ENCODE measurements around the gene ESYT3.
"Not testable (repeated sequence)": the region's sequence is repeated elsewhere in the genome, so short reads cannot be mapped to it uniquely, and the experiment has no call there.

The ESYT3 gene

DNA sequence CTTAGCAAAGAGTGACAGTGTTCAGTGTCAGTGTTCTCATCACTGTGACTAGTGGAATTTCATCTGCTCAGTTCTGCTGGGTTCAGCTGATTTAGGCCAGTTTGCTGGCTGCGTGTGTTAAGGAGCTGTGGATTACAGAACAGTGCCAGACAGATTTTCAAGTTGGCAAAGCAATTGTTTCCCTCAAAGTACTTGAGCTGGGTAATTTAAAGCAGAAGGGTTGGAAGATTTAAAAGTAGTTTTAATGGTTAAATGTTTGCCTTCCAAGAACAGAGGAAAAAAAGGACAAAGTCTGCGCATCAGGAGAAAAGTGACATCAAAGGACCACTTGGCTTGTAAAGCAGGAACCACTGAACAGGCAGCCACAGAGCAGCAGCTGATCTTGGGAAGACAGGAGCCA, 8.7 kb downstream of the ESYT3 start:
- no peak for DNase-seq

GRCh38 chr3:138443521-138444503, 9.4 kb downstream of the ESYT3 start:
- no peak for DNase-seq

- DNase-seq: no peak
Observed at GRCh38 chr3:138445236-138445635, 10.8 kb downstream of the ESYT3 start.

GRCh38 chr3:138445654-138446053, 11.2 kb downstream of the ESYT3 start:
- DNase-seq: no peak

- no peak for DNase-seq
Observed at GRCh38 chr3:138448631-138449030, 14.2 kb downstream of the ESYT3 start.

DNA sequence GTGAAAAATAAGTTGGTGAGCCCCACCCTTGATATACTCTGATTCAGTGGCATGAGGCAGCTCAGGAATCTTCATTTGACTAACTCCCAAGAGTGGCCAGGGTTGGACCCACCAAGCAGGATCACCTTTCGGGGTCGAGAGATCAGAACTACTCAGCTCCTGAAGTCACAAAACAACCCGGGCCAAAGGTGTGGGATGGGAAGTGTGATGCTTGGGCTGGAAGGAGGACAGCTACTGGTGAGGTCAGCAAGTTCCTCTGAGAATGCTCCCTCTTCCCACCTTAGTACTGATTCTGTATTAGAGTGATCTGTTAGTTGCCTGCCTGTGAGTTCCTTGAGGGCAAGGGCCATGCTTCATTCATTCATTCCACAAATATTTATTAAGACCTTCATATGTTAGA, 15.1 kb downstream of the ESYT3 start:
- DNase-seq: no peak

DNA sequence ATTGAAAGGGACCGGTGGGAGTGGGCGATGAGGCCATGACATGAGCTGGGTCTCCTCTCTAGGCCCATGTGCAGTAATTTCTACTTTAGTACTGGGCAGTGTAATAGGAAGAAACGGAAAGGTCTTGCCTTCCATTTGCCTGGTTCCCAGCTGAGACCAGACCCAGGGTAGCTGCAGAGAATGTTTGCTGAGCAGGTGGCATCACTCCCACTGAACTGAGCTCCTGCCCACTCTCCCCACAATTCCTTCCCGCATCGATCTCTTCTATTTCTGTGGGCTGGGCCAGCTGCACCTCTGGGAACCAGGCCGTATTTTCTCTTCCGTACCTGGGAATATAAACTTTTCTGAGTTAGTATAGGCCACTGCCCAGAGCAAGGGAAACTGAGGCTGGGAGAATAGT, 15.8 kb downstream of the ESYT3 start:
- DNase-seq: no peak

- no peak for DNase-seq
Observed at GRCh38 chr3:138450704-138451424, 16.4 kb downstream of the ESYT3 start.

GRCh38 chr3:138451595-138452162, 17.3 kb downstream of the ESYT3 start:
- DNase-seq: no peak

- no peak for DNase-seq
Observed at GRCh38 chr3:138452436-138452835, 18.0 kb downstream of the ESYT3 start.

DNA sequence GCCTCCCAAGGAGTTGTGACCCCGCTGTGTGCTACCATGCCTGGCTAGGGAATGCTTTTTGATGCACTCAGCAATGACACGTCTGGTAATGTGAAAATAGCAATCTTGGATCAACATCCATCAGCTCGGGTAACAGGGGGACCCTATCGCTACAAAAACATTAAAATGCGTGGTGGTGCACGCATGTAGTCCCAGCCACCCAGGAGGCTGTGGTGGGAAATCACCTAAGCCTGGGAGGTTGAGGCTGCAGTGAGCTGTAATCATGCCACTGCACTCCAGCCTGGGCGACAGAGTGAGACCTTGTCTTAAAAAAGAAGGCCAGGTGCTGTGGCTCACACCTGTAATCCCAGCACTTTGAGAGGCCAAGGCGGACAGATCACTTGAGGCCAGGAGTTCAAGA, 19.5 kb downstream of the ESYT3 start:
- DNase-seq: not testable (repeated sequence)

DNA sequence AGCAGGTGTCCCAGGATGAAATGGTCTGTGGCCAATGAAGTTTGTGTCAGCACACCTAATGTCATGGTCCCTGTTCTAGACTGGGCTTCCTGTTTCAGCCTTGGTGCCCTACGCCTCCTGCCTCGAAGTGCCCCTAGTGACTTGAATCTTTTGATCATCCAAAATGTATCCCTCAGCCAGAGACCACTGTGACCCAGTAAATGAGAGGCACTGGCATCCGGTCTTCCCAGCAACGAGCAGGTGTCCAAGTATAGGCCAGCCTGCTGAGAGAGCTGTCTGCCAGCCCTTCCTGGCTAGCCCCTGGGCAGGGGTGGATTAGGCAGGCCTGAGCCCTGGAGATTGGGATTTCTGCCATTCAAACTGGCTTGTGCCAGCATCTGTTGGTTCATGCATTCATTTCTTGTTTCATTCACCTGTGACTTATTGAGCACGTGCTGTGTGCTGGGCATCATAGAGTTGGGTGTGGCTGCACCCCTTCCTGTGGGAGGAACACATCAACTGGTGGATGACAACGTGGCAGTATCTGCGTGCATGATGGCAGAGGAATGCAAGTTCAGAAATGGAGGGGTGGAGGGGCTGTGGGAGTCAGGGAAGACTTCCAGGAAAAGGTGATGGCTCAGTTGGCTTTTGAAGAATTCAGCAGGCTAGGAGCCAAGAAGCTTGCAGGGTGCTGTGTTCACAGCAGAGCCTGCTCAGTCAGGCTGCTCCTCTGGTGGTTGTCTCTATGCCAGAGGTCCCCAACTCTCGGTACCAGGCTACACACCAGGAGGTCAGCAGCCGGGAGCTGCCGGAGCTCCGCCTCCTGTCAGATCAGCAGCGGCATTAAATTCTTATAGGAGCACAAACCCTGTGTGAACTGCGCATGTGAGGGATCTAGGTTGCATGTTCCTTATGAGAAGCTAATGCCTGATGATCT, 21.6 kb downstream of the ESYT3 start:
- DNase-seq: no peak

GRCh38 chr3:138456961-138457862, 22.8 kb downstream of the ESYT3 start:
- DNase-seq: no peak

- no peak for DNase-seq
Observed at GRCh38 chr3:138457863-138458735, 23.7 kb downstream of the ESYT3 start.

GRCh38 chr3:138458774-138459499, 24.5 kb downstream of the ESYT3 start:
- DNase-seq: no peak

DNA sequence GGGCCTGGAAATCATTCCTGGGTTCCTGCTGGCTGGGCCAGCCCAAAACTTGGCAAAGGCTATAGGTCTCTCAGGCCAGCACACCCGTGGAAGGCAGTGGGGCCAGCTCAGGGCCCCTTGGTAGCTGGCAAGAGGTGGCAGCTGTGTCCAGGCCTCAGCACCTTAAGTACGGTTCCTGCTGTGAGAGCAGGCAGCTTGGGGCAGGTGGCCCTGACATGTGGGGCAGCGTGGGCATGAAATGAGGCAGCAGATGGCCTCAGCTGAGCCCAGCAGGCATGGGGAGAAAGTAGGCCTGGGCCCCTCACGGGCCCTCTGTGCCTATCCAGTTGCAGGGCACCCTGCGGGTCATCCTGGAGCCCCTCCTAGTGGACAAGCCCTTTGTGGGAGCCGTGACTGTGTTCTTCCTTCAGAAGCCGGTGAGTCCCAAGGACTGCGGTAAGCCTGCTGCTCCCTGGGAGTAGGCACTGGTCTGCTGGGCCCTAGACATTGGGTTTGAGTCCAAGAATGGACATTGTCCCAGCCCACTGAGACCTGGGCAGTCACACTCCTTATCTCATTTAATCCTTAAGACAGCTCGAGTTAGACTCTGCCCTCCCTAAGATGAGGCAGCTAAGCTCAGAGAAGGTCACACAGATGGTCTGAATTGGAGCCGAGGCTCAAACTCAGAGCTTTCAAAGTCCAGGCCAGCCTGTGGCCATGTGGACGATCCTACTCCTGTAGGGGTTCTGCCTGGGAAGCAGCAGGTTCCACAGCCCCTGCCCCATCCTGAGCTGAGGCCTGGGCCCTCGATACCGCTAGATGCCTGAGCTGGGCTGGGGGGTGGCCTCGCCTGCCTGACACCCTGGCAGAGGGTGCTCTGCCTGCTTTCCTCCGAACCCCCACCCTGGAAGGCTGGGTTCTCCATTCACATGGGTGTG, 25.5 kb downstream of the ESYT3 start:
- DNase-seq: no peak

- DNase-seq: no peak
Observed at GRCh38 chr3:138460536-138461205, 26.3 kb downstream of the ESYT3 start.

DNA sequence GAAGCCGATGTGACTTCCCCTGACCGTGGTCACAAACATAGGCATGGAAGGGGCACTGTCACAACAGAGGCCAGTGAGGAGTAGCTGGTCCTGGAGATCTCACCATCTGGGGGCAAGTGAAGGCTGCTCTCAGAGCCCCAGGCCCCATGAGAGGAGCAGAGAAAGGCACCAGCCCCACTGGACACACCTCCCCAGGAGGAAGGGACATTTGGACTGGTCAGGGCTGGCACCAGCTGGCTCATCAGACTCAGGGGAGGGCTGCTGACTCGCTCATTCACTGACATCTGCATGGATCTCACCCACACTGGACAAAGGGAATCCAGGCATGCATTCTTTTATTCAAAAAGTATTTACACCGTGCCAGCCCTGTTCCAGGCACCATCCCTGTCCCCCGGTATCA, 26.8 kb downstream of the ESYT3 start:
- no peak for DNase-seq
